ENCODE measurements around the gene FBRSL1. TPM values are rescaled to one million over a fixed set of nuclear protein-coding genes. Genes with fewer than 3 reads are reported as not detected.
A peak's percentile ranks its signal among the peaks of the same experiment; 100 is the strongest.

FBRSL1 gene
- total RNA-seq, 1 experiment from 2014 or later: 130 TPM

- no peak for DNase-seq (ENCODE audit: low spot score)
- H3K4me3 ChIP-seq (ENCODE audit: low read depth, low read length, poor library complexity, severe bottlenecking): no peak overlapping the region
- intact Hi-C loops (cut with micrococcal nuclease; ENCODE audit: unreplicated experiment): no loop called here
- ChIA-PET CTCF (interaction anchor here (0.6 kb wide), 1 partner anchor 445 kb away, joined by 11 read pairs; no protein-coding TSS in a partner anchor), POLR2A (ENCODE audit: low non-redundant PET) (no interaction called here)
- BruUV-seq (replicated peaks): no TSS peak
- peaks cover 7% of the 10 kb centered on the region for H3K4me1 ChIP-seq (ENCODE audit: insufficient read depth, low read length, poor library complexity, severe bottlenecking)
- no peaks in the 10 kb centered on the region for H3K27me3 ChIP-seq (replicated peaks; ENCODE audit: insufficient read depth, low read depth, low read length, poor library complexity)
- no peak overlapping the region for H3K27ac ChIP-seq (ENCODE audit: low read depth, low read length, poor library complexity, severe bottlenecking)
- H3K36me3 ChIP-seq (ENCODE audit: insufficient read depth, low read length, poor library complexity, severe bottlenecking): peaks cover 2% of the 10 kb centered on the region
- TF ChIP-seq, protein P1, sequence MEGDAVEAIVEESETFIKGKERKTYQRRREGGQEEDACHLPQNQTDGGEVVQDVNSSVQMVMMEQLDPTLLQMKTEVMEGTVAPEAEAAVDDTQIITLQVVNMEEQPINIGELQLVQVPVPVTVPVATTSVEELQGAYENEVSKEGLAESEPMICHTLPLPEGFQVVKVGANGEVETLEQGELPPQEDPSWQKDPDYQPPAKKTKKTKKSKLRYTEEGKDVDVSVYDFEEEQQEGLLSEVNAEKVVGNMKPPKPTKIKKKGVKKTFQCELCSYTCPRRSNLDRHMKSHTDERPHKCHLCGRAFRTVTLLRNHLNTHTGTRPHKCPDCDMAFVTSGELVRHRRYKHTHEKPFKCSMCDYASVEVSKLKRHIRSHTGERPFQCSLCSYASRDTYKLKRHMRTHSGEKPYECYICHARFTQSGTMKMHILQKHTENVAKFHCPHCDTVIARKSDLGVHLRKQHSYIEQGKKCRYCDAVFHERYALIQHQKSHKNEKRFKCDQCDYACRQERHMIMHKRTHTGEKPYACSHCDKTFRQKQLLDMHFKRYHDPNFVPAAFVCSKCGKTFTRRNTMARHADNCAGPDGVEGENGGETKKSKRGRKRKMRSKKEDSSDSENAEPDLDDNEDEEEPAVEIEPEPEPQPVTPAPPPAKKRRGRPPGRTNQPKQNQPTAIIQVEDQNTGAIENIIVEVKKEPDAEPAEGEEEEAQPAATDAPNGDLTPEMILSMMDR (conservative IDR thresholded peaks at IDR 0.05; ENCODE audit: low read depth, low read length): no peak
- TF ChIP-seq EZH2 (IDR thresholded peaks at IDR 0.05; ENCODE audit: borderline replicate concordance, low read depth, low read length, poor library complexity, severe bottlenecking): no peak
- H3K9me3 ChIP-seq (ENCODE audit: low read depth, low read length, poor library complexity, severe bottlenecking): no peaks in the 10 kb centered on the region
These were observed 68.3 kb downstream of the FBRSL1 start for GRCh38 chr12:132558042-132558856.

GRCh38 chr12:132558861-132559623 lies 69.1 kb downstream of the FBRSL1 start:
- Histone ChIP-seq H3K4me3 (ENCODE audit: low read depth, low read length, poor library complexity, severe bottlenecking) (peak overlapping the region; percentile 77), H3K27ac (ENCODE audit: low read depth, low read length, poor library complexity, severe bottlenecking) (no peak overlapping the region), H3K27me3 (replicated peaks; ENCODE audit: insufficient read depth, low read depth, low read length, poor library complexity) (no peaks in the 10 kb centered on the region), H3K36me3 (ENCODE audit: insufficient read depth, low read length, poor library complexity, severe bottlenecking) (peaks cover 2% of the 10 kb centered on the region), H3K4me1 (ENCODE audit: insufficient read depth, low read length, poor library complexity, severe bottlenecking) (peaks cover 7% of the 10 kb centered on the region), H3K9me3 (ENCODE audit: low read depth, low read length, poor library complexity, severe bottlenecking) (no peaks in the 10 kb centered on the region)
- ChIA-PET CTCF (interaction anchor here (0.6 to 1.0 kb wide), 2 partner anchors 12 to 231 kb away, joined by 3 to 7 read pairs; no protein-coding TSS in a partner anchor), POLR2A (ENCODE audit: low non-redundant PET) (no interaction called here)
- no peak for DNase-seq (ENCODE audit: low spot score)
- no TSS peak for BruUV-seq (replicated peaks)
- intact Hi-C loops (cut with micrococcal nuclease; ENCODE audit: unreplicated experiment): no loop called here
- TF ChIP-seq, protein P1 (conservative IDR thresholded peaks at IDR 0.05; ENCODE audit: low read depth, low read length): no peak
- TF ChIP-seq EZH2 (IDR thresholded peaks at IDR 0.05; ENCODE audit: borderline replicate concordance, low read depth, low read length, poor library complexity, severe bottlenecking): no peak

- Histone ChIP-seq H3K4me1 (ENCODE audit: insufficient read depth, low read length, poor library complexity, severe bottlenecking) (peaks cover 7% of the 10 kb centered on the region), H3K27ac (ENCODE audit: low read depth, low read length, poor library complexity, severe bottlenecking) (peak overlapping the region; percentile 85), H3K4me3 (ENCODE audit: low read depth, low read length, poor library complexity, severe bottlenecking) (peak overlapping the region; percentile 77), H3K36me3 (ENCODE audit: insufficient read depth, low read length, poor library complexity, severe bottlenecking) (peaks cover 2% of the 10 kb centered on the region), H3K9me3 (ENCODE audit: low read depth, low read length, poor library complexity, severe bottlenecking) (no peaks in the 10 kb centered on the region), H3K27me3 (replicated peaks; ENCODE audit: insufficient read depth, low read depth, low read length, poor library complexity) (no peaks in the 10 kb centered on the region)
- BruUV-seq (replicated peaks): no TSS peak
- no peak for TF ChIP-seq EZH2 (IDR thresholded peaks at IDR 0.05; ENCODE audit: borderline replicate concordance, low read depth, low read length, poor library complexity, severe bottlenecking)
- POLR2A ChIA-PET (ENCODE audit: low non-redundant PET): interaction anchor here (0.6 kb wide), 1 partner anchor 32 kb away, joined by 11 read pairs; no protein-coding TSS in a partner anchor
- intact Hi-C loops (cut with micrococcal nuclease; ENCODE audit: unreplicated experiment): no loop called here
- CTCF ChIA-PET: interaction anchor here (0.6 to 1.0 kb wide), 4 partner anchors 13 to 724 kb away, joined by 3 to 7 read pairs (median 4); no protein-coding TSS in a partner anchor
- DNase-seq (ENCODE audit: low spot score): peak; percentile 83
These were observed 69.9 kb downstream of the FBRSL1 start for GRCh38 chr12:132559652-132560363.
